Renal pelvis (tissue), 4 donors: ENCODE measurements around the gene PLIN4. TPM values are rescaled to one million over a fixed set of nuclear protein-coding genes. Genes with fewer than 3 reads are reported as not detected.
A peak's percentile ranks its signal among the peaks of the same experiment; 100 is the strongest.

Source experiments
- DNase-seq: peaks from one replicate; pipeline ENCODE4 v3.0.0-alpha.2; 2013
- polyA plus RNA-seq, 3 donors: library from polyadenylated mRNA; unstranded; fragments of 120-200 nt; gene quantifications; one replicate each; pipeline ENCODE4 v1.2.1, GENCODE V29; 2013; ENCODE audit not compliant: insufficient read length in 3 of 3

Gene PLIN4
- polyA plus RNA-seq, 3 donors, result 1.1 to 1.5 (median 1.4) TPM

GRCh38 chr19:4456843-4457653 is 61.2 kb downstream of the PLIN4 start:
- DNase-seq, result peak; percentile 65

GRCh38 chr19:4456476-4456842 is 61.8 kb downstream of the PLIN4 start:
- DNase-seq, result no peak

GRCh38 chr19:4455719-4456475 is 62.4 kb downstream of the PLIN4 start:
- peak; percentile 80 for DNase-seq

- DNase-seq, result peak; percentile 42
Observed at GRCh38 chr19:4454747-4455718, 63.3 kb downstream of the PLIN4 start.

GRCh38 chr19:4453232-4454179 is 64.8 kb downstream of the PLIN4 start:
- DNase-seq, result no peak

- DNase-seq, result no peak
Observed at GRCh38 chr19:4452230-4452990, 65.9 kb downstream of the PLIN4 start.

Other genes starting within 250 kb of the PLIN4 start
- 1 to 10 TPM; 1.3 to 2.8 (median 2.1) TPM for gene SHD, start 239.2 kb downstream of the PLIN4 start, polyA plus RNA-seq
- gene TMIGD2, start 216.1 kb downstream of the PLIN4 start, polyA plus RNA-seq, result under 1 TPM; 0.30 to 0.69 (median 0.41) TPM
- 1 to 10 TPM; 6.7 to 9.0 (median 8.4) TPM for gene FSD1, start 213.9 kb downstream of the PLIN4 start, polyA plus RNA-seq
- gene STAP2, start 179.7 kb downstream of the PLIN4 start, polyA plus RNA-seq, result 10 to 100 TPM; 24.4 to 33.7 (median 31.4) TPM
- 10 to 100 TPM; 29.3 to 33.8 (median 31.8) TPM for gene MPND, start 174.9 kb downstream of the PLIN4 start, polyA plus RNA-seq
- 10 to 100 TPM; 63.5 to 82.4 (median 78.2) TPM for gene SH3GL1, start 117.9 kb downstream of the PLIN4 start, polyA plus RNA-seq
- gene CHAF1A, start 115.8 kb downstream of the PLIN4 start, polyA plus RNA-seq, result 10 to 100 TPM; 23.6 to 26.1 (median 24.3) TPM
- 100 to 1,000 TPM; 108 to 137 (median 111) TPM for gene UBXN6, start 60.7 kb downstream of the PLIN4 start, polyA plus RNA-seq
- gene HDGFL2, start 46.2 kb downstream of the PLIN4 start, polyA plus RNA-seq, result 100 to 1,000 TPM in 1 of 3 donors, 10 to 100 TPM in 2; 89.2 to 106 (median 90.7) TPM
- 1 to 10 TPM; 3.3 to 8.0 (median 7.7) TPM for gene PLIN5, start 16.7 kb upstream of the PLIN4 start, polyA plus RNA-seq
- gene LRG1, start 21.6 kb upstream of the PLIN4 start, polyA plus RNA-seq, result 1 to 10 TPM in 1 of 3 donors, under 1 TPM in 2; 0.69 to 1.1 (median 0.83) TPM
- 1 to 10 TPM; 2.5 to 3.9 (median 3.1) TPM for gene SEMA6B, start 41.2 kb upstream of the PLIN4 start, polyA plus RNA-seq
- gene TNFAIP8L1, start 121.0 kb upstream of the PLIN4 start, polyA plus RNA-seq, result 10 to 100 TPM; 13.3 to 15.1 (median 13.5) TPM
- 10 to 100 TPM; 76.1 to 93.4 (median 83.7) TPM for gene MYDGF, start 151.9 kb upstream of the PLIN4 start, polyA plus RNA-seq
- gene DPP9, start 205.4 kb upstream of the PLIN4 start, polyA plus RNA-seq, result 10 to 100 TPM; 18.2 to 28.0 (median 24.3) TPM